ENCODE measurements around the gene MRPS31. TPM values are rescaled to one million over a fixed set of nuclear protein-coding genes. Genes with fewer than 3 reads are reported as not detected.

MRPS31 gene
- total RNA-seq, 2 donors from 2014 or later: 32.0 to 38.7 TPM

DNA sequence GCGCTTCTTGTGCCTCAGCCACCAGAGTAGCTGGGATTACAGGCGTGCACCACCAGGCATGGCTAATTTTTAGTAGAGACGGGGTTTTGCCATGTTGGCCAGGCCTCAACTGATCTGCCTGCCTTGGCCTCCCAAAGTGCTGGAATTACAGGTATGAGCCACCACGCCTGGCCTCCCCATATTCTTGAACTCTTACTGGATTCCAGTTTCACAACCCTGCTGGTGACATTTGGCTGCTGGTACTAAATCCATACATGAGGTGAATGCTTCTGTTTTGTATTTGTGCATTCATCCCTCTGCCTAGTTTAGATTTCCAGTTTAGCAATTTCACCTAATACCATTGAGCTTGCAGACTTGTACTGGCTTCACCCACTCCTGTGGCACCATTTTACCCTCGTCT, 32.3 kb upstream of the MRPS31 start:
- WGBS, 2 experiments (ENCODE audit: insufficient coverage in 1 of 2, insufficient read length in 1 of 2): 88 to 93% methylated on average over 4 to 5 of the region's 5 CpGs
- Histone ChIP-seq H3K27ac (ENCODE audit: low read depth, low read length) (no peak overlapping the region), H3K9ac (ENCODE audit: extremely low read depth, low read length, poor library complexity, severe bottlenecking) (no peak overlapping the region), H3K4me3 (ENCODE audit: low read length) (no peak overlapping the region), H3K36me3 (ENCODE audit: control insufficient read depth, insufficient read depth, low read length) (peaks cover 30% of the 10 kb centered on the region), H3K4me1 (ENCODE audit: control insufficient read depth, insufficient read depth, low read length) (peaks cover 15% of the 10 kb centered on the region), H3K9me3 (ENCODE audit: control insufficient read depth, low read length) (no peaks in the 10 kb centered on the region), H3K27me3 (ENCODE audit: control insufficient read depth, insufficient read depth, low read length, poor library complexity, severe bottlenecking) (no peaks in the 10 kb centered on the region)
- TF ChIP-seq, protein P1, sequence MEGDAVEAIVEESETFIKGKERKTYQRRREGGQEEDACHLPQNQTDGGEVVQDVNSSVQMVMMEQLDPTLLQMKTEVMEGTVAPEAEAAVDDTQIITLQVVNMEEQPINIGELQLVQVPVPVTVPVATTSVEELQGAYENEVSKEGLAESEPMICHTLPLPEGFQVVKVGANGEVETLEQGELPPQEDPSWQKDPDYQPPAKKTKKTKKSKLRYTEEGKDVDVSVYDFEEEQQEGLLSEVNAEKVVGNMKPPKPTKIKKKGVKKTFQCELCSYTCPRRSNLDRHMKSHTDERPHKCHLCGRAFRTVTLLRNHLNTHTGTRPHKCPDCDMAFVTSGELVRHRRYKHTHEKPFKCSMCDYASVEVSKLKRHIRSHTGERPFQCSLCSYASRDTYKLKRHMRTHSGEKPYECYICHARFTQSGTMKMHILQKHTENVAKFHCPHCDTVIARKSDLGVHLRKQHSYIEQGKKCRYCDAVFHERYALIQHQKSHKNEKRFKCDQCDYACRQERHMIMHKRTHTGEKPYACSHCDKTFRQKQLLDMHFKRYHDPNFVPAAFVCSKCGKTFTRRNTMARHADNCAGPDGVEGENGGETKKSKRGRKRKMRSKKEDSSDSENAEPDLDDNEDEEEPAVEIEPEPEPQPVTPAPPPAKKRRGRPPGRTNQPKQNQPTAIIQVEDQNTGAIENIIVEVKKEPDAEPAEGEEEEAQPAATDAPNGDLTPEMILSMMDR (conservative IDR thresholded peaks at IDR 0.05): no peak
- Mint-ChIP-seq H3K4me1 (peaks cover 28% of the 10 kb centered on the region), H3K36me3 (ENCODE audit: low read depth) (peaks cover 68% of the 10 kb centered on the region), H3K9me3 (no peaks in the 10 kb centered on the region), H3K4me3 (no peak overlapping the region), H3K27ac (no peak overlapping the region), H3K27me3 (ENCODE audit: insufficient read depth) (no peaks in the 10 kb centered on the region)
- no peak for DNase-seq

GRCh38 chr13:40801255-40802217, 30.5 kb upstream of the MRPS31 start:
- Histone ChIP-seq H3K9ac (ENCODE audit: extremely low read depth, low read length, poor library complexity, severe bottlenecking) (no peak overlapping the region), H3K9me3 (ENCODE audit: control insufficient read depth, low read length) (no peaks in the 10 kb centered on the region), H3K27ac (ENCODE audit: low read depth, low read length) (no peak overlapping the region), H3K4me3 (ENCODE audit: low read length) (no peak overlapping the region), H3K4me1 (ENCODE audit: control insufficient read depth, insufficient read depth, low read length) (peaks cover 2% of the 10 kb centered on the region), H3K36me3 (ENCODE audit: control insufficient read depth, insufficient read depth, low read length) (peaks cover 30% of the 10 kb centered on the region), H3K27me3 (ENCODE audit: control insufficient read depth, insufficient read depth, low read length, poor library complexity, severe bottlenecking) (no peaks in the 10 kb centered on the region)
- no peaks in the 10 kb centered on the region for H3K27me3 Mint-ChIP-seq (ENCODE audit: insufficient read depth)
- no peak overlapping the region for H3K27ac Mint-ChIP-seq
- TF ChIP-seq, protein P1 (conservative IDR thresholded peaks at IDR 0.05): no peak
- no peaks in the 10 kb centered on the region for H3K9me3 Mint-ChIP-seq
- no peak overlapping the region for H3K4me3 Mint-ChIP-seq
- DNase-seq: no peak
- H3K4me1 Mint-ChIP-seq: peaks cover 14% of the 10 kb centered on the region
- peaks cover 69% of the 10 kb centered on the region for H3K36me3 Mint-ChIP-seq (ENCODE audit: low read depth)
- 93 to 100% methylated on average over 4 to 6 of the region's 6 CpGs for WGBS, 2 experiments (ENCODE audit: insufficient coverage in 1 of 2, insufficient read length in 1 of 2)

DNA sequence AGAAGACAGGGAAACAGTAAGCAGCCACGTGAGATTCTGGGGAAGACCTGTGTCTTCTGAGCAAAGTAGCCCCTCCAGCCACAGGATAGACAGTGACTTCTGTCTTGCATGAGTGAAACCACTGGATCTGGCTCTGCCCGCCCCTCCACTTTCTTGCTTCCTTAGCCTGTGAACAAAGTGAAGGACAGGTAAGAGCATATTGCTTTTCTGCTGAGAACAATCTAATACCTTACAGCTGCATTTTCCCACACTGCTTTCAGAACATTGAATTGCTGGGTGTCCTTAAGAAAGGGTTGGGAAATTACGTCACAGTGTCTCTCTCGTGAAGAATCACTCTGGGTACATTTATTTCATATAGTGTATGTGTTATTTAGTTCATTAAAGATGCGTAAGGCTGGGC, 29.6 kb upstream of the MRPS31 start:
- no peak overlapping the region for H3K4me3 Mint-ChIP-seq
- DNase-seq: no peak
- H3K4me1 Mint-ChIP-seq: peaks cover 9% of the 10 kb centered on the region
- Histone ChIP-seq H3K4me3 (ENCODE audit: low read length) (no peak overlapping the region), H3K9ac (ENCODE audit: extremely low read depth, low read length, poor library complexity, severe bottlenecking) (no peak overlapping the region), H3K27me3 (ENCODE audit: control insufficient read depth, insufficient read depth, low read length, poor library complexity, severe bottlenecking) (no peaks in the 10 kb centered on the region), H3K27ac (ENCODE audit: low read depth, low read length) (no peak overlapping the region), H3K4me1 (ENCODE audit: control insufficient read depth, insufficient read depth, low read length) (no peaks in the 10 kb centered on the region), H3K36me3 (ENCODE audit: control insufficient read depth, insufficient read depth, low read length) (peaks cover 30% of the 10 kb centered on the region), H3K9me3 (ENCODE audit: control insufficient read depth, low read length) (no peaks in the 10 kb centered on the region)
- peaks cover 71% of the 10 kb centered on the region for H3K36me3 Mint-ChIP-seq (ENCODE audit: low read depth)
- no peaks in the 10 kb centered on the region for H3K27me3 Mint-ChIP-seq (ENCODE audit: insufficient read depth)
- H3K9me3 Mint-ChIP-seq: no peaks in the 10 kb centered on the region
- TF ChIP-seq, protein P1 (conservative IDR thresholded peaks at IDR 0.05): no peak
- 94 to 96% methylated on average over 5 of the region's 5 CpGs for WGBS, 2 experiments (ENCODE audit: insufficient coverage in 1 of 2, insufficient read length in 1 of 2)
- no peak overlapping the region for H3K27ac Mint-ChIP-seq

Data from endodermal cell (in vitro differentiated cells).